HEK293T (cell line): ENCODE measurements around the gene GMDS.

Experiments used
- BHLHE40 ChIP-seq: fragments of 450-650 bp; IDR thresholded peaks from 2 replicates; pipeline ENCODE4 v1.6.1; 2016; ENCODE audit warnings: mild to moderate bottlenecking, moderate library complexity, borderline replicate concordance
- CTBP1 ChIP-seq: fragments of 450-650 bp; IDR thresholded peaks from 2 replicates; pipeline ENCODE4 v1.6.1; 2016; ENCODE audit warnings: borderline replicate concordance
- ELF4 ChIP-seq: fragments of 450-650 bp; IDR thresholded peaks from 2 replicates; pipeline ENCODE4 v1.6.1; 2017; ENCODE audit warnings: antibody characterized with exemption
- HDGF ChIP-seq: fragments of 450-650 bp; IDR thresholded peaks from 2 replicates; pipeline ENCODE4 v1.6.1; 2017; ENCODE audit warnings: antibody characterized with exemption, borderline replicate concordance
- SP1 ChIP-seq: fragments of 450-650 bp; IDR thresholded peaks from 2 replicates; pipeline ENCODE4 v1.6.1; 2017
- SUZ12 ChIP-seq: fragments of 450-650 bp; IDR thresholded peaks from 2 replicates; pipeline ENCODE4 v1.6.1; 2016; ENCODE audit warnings: mild to moderate bottlenecking
- TF ChIP-seq, protein P1 (sequence below): fragments of 450-650 bp; IDR thresholded peaks from 2 replicates; pipeline ENCODE4 v1.6.1; 2016

DNA sequence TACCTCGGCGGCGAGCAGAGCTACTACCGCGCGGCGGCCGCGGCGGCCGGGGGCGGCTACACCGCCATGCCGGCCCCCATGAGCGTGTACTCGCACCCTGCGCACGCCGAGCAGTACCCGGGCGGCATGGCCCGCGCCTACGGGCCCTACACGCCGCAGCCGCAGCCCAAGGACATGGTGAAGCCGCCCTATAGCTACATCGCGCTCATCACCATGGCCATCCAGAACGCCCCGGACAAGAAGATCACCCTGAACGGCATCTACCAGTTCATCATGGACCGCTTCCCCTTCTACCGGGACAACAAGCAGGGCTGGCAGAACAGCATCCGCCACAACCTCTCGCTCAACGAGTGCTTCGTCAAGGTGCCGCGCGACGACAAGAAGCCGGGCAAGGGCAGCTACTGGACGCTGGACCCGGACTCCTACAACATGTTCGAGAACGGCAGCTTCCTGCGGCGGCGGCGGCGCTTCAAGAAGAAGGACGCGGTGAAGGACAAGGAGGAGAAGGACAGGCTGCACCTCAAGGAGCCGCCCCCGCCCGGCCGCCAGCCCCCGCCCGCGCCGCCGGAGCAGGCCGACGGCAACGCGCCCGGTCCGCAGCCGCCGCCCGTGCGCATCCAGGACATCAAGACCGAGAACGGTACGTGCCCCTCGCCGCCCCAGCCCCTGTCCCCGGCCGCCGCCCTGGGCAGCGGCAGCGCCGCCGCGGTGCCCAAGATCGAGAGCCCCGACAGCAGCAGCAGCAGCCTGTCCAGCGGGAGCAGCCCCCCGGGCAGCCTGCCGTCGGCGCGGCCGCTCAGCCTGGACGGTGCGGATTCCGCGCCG, 634.7 kb downstream of the GMDS start:
- TF ChIP-seq BHLHE40 (no peak), SP1 (no peak), SUZ12 (no peak), ELF4 (no peak), HDGF (no peak), CTBP1 (no peak)
- TF ChIP-seq, protein P1, sequence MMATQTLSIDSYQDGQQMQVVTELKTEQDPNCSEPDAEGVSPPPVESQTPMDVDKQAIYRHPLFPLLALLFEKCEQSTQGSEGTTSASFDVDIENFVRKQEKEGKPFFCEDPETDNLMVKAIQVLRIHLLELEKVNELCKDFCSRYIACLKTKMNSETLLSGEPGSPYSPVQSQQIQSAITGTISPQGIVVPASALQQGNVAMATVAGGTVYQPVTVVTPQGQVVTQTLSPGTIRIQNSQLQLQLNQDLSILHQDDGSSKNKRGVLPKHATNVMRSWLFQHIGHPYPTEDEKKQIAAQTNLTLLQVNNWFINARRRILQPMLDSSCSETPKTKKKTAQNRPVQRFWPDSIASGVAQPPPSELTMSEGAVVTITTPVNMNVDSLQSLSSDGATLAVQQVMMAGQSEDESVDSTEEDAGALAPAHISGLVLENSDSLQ, result no peak
